ENCODE measurements around the gene CAMK2D.

GRCh38 chr4:113633467-113633866 lies 128.1 kb downstream of the CAMK2D start:
- TF ChIP-seq, protein P1, sequence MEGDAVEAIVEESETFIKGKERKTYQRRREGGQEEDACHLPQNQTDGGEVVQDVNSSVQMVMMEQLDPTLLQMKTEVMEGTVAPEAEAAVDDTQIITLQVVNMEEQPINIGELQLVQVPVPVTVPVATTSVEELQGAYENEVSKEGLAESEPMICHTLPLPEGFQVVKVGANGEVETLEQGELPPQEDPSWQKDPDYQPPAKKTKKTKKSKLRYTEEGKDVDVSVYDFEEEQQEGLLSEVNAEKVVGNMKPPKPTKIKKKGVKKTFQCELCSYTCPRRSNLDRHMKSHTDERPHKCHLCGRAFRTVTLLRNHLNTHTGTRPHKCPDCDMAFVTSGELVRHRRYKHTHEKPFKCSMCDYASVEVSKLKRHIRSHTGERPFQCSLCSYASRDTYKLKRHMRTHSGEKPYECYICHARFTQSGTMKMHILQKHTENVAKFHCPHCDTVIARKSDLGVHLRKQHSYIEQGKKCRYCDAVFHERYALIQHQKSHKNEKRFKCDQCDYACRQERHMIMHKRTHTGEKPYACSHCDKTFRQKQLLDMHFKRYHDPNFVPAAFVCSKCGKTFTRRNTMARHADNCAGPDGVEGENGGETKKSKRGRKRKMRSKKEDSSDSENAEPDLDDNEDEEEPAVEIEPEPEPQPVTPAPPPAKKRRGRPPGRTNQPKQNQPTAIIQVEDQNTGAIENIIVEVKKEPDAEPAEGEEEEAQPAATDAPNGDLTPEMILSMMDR (conservative IDR thresholded peaks at IDR 0.05 in 1 of 2, IDR thresholded peaks at IDR 0.05 in 1 of 2; ENCODE audit: low read depth in 1 of 2, low read length in 2 of 2), result no peak
- no peak for TF ChIP-seq EZH2 (IDR thresholded peaks at IDR 0.05; ENCODE audit: low read length, missing control alignments)

Data from fibroblast of lung (primary cell).